GM19438 (cell line): ENCODE measurements around the gene PPY.
"Not testable (repeated sequence)": the region's sequence is repeated elsewhere in the genome, so short reads cannot be mapped to it uniquely, and the experiment has no call there.

Experiments used
- ATAC-seq: cut with Tn5 transposase; IDR thresholded peaks from one replicate; pipeline ENCODE4 v1.9.1; 2021; ENCODE audit warnings: low read depth; ENCODE audit not compliant: unreplicated experiment

PPY gene

DNA sequence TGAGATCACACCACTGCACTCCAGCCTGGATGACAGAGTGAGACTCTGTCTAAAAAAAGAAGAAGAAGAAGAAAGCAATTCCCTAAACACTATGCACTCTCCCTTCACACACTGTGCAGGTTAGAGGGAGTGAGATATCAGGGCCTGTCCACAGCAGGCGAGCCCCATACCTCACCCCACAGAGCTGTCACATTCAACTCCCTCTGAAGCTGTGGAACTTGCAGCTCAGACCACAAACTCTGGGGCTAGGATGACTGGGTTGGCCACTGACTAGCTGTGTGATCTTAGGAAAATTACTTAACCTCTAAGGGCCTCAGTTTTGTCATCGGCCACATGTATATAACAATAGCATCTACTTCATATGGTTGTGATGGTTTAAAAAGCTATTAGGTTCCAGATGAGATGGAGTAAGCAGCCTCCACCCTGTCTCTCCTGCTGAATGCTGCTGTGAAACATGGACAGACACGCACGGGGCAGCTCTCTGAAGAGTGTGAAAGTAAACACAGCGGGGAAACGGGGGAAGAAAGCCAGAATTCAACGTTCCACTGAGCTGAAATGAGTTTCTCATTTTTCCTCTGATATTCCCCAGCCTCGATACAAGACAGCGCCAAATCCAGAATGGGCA lies 25.1 kb upstream of the PPY start:
- no peak for ATAC-seq

DNA sequence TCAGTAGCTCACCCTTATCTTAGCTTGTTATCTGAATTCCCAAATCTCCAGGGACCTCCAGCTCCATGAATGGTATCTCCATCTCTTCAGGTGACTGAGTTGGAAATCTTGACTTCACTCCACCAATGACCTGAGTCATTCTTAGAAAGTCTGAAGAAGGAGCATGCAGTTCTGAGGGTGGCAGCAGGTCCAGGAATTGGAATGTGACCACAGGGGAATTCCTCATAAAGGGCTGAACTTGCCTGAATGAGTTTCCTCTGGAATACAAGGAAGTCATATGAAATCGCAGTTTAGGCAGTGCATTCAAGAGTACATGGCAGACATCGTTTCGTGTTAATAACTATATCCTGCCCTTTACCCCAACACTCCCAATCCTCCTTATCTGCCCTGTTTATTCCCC lies 24.0 kb upstream of the PPY start:
- no peak for ATAC-seq

DNA sequence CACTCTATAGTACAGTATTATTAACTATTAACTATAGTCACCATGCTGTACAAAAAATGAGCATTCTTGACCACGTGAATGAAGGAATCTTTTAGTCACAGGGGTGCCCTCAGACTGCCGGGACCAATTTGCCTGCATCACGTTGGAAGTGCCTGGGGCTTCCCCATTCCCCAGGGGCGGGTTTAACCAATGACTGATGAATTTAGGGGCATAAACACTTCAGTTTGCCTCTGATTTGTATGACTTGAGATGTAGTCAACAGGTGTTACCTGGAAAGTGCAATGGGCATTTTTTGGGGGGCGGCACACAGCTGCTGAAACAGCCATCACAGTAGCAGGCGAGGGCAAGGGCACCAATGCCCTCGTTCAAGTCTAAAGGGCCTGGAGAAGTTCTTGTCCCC lies 20.2 kb upstream of the PPY start:
- no peak for ATAC-seq

DNA sequence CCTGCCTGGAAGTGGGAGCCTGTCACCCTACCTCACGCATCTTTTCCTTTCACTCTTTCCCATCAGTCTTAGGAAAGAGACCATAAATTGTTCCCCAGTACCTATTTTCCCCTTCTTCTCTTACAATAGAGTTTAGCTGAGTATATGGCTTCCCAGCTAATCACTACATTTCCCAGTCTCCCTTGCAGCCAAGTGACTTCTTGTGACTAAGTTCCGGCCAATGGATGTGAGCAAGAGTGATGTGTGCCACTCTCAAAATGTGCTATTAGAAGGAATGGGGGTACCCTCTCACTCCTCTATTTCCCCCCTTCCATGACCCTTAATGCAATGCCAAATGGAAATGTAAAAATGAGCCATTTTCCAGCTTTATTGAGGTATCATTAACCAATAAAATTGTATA lies 19.7 kb upstream of the PPY start:
- no peak for ATAC-seq

- ATAC-seq = not testable (repeated sequence)
These were observed 19.0 kb upstream of the PPY start for GRCh38 chr17:43961292-43961691.

- no peak for ATAC-seq
These were observed 16.6 kb upstream of the PPY start for GRCh38 chr17:43958748-43959352.

- no peak for ATAC-seq
These were observed 13.9 kb upstream of the PPY start for GRCh38 chr17:43956222-43956621.

- ATAC-seq = no peak
These were observed 11.5 kb upstream of the PPY start, which contains the start of gene PYY for GRCh38 chr17:43953746-43954145. Gene PYY (minus strand): TSS chr17:43953940. CDS start chr17:43953483, 457 bp downstream.

GRCh38 chr17:43952724-43953666 lies 10.7 kb upstream of the PPY start:
- ATAC-seq = no peak

- no peak for ATAC-seq
These were observed 10.1 kb upstream of the PPY start for GRCh38 chr17:43952351-43952723.

GRCh38 chr17:43951750-43952149 lies 9.5 kb upstream of the PPY start:
- ATAC-seq = no peak

DNA sequence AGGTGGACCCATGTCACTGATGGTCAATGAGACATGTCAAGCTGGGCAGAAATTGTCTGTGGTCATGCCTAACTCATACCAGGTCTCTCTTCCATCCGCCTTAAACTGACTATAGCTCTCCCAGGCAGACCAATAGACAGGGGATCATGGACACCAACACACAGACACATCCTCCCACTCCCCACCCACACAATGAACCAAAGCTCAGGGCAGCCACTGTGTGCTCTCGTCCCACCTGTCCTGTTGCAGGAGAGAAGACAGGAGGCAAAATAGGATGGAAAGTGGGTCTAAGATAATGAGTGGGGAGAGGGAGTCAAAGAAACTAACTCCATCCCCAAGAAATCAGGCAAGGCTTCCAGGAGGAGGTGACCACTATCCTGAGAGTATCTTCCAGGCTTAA lies 8.3 kb upstream of the PPY start:
- ATAC-seq = no peak

DNA sequence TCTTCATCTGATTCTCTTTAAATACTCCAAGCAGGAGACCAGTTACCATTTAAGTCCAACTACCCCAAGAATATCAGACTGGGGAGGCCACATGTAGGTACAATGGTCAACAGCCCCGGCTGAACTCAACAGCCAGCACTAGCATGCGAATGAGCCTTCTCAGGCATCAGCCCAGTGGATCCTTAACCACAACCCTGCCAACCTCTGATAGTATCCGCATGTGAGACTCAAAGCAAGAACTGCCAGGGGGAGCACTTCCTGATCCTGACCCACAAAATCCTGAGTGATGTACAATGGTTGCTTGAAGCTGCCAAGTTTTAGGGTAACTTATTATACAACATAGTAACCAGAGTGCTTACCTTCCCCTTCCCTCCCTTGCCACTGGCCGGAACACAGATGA lies 7.5 kb upstream of the PPY start:
- no peak for ATAC-seq

- ATAC-seq = no peak
These were observed 4.5 kb upstream of the PPY start for GRCh38 chr17:43946781-43947180.

GRCh38 chr17:43945074-43945829 lies 3.0 kb upstream of the PPY start:
- ATAC-seq = no peak

- no peak for ATAC-seq
These were observed 1.6 kb downstream of the PPY start for GRCh38 chr17:43940630-43941029.

GRCh38 chr17:43939886-43940285 lies 2.4 kb downstream of the PPY start:
- ATAC-seq = no peak

GRCh38 chr17:43939452-43939851 lies 2.8 kb downstream of the PPY start:
- ATAC-seq = not testable (repeated sequence)

GRCh38 chr17:43938838-43939182 lies 3.5 kb downstream of the PPY start:
- no peak for ATAC-seq

GRCh38 chr17:43936434-43936833 lies 5.8 kb downstream of the PPY start:
- no peak for ATAC-seq

DNA sequence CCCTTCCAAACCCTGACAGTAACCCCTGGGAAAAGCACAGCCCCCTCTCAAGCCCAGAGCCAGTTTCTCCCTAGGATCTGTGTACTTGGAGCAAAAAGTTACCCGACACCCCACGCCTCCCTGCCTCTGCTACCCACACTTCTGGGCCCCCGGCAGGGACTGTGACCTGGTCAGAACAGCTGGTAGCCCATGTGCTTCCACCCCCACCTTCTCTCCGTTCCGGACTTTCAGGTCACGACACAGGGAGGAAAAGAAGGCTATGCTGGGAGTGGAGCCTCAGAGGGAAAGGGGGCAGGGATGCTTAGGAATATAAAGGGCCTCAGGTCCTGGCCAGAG lies 6.4 kb downstream of the PPY start:
- ATAC-seq = no peak
